ENCODE measurements around the gene HOXD13. TPM values are rescaled to one million over a fixed set of nuclear protein-coding genes. Genes with fewer than 3 reads are reported as not detected.

HOXD13 gene
- polyA plus RNA-seq, 2 of the 4 experiments (the other 2 are of a cell fraction) = 0.13 to 0.35 TPM

- H3K27ac ChIP-seq = peak overlapping the region in 1 of 2 experiments; percentile 90; a peak in 4 of 6 replicates
- POLR2A ChIA-PET = interaction anchor here (0.6 to 0.7 kb wide), 2 partner anchors 531 to 1780 kb away, joined by 5 to 9 read pairs; no protein-coding TSS in a partner anchor
- peak overlapping the region; percentile 97 for H3K4me2 ChIP-seq
- ATAC-seq (peak in 1 of 2 experiments; percentile 22; a peak in 4 of 6 replicates), FAIRE-seq (no peak), DNase-seq (ENCODE audit: low read depth in 1 of 2, low spot score in 1 of 2) (no peak)
- H3K9me3 ChIP-seq = no peaks in the 10 kb centered on the region
- CTCF ChIA-PET = interaction anchor here (0.8 to 2.3 kb wide), 6 partner anchors 9 to 416 kb away, joined by 3 to 11 read pairs (median 4); no protein-coding TSS in a partner anchor
- H3K4me3 ChIP-seq = peak overlapping the region; percentile 66
- TF ChIP-seq CTCF (IDR thresholded peaks at IDR 0.05) = no peak
- no peak for TF ChIP-seq SREBF2 (IDR thresholded peaks at IDR 0.05)
- no peak for TF ChIP-seq ESRRA (IDR thresholded peaks at IDR 0.05; ENCODE audit: borderline replicate concordance, low read length)
- TF ChIP-seq JUNB (IDR thresholded peaks at IDR 0.05) = no peak
- TF ChIP-seq MAZ (IDR thresholded peaks at IDR 0.05; ENCODE audit: borderline replicate concordance, low read depth, low read length) = no peak
- TF ChIP-seq HOXB13 (CRISPR knock-in tag; IDR thresholded peaks at IDR 0.05; ENCODE audit: low read depth) = no peak
- no peak for TF ChIP-seq HDAC2 (IDR thresholded peaks at IDR 0.05)
- no peak for TF ChIP-seq TFCP2L1 (CRISPR knock-in tag; IDR thresholded peaks at IDR 0.05)
- no peak for TF ChIP-seq TP53 (CRISPR knock-in tag; IDR thresholded peaks at IDR 0.05)
- TF ChIP-seq EHMT2 (IDR thresholded peaks at IDR 0.05; ENCODE audit: low read depth) = no peak
- no peak for TF ChIP-seq ELK1 (IDR thresholded peaks at IDR 0.05; ENCODE audit: low read depth, low read length)
- TF ChIP-seq E2F6 (IDR thresholded peaks at IDR 0.05; ENCODE audit: borderline replicate concordance, low read depth) = no peak
- peaks cover 30% of the 10 kb centered on the region for H3K4me1 ChIP-seq
- 80% methylated on average over 25 of the region's 25 CpGs for WGBS (ENCODE audit: missing lambda C conversion rate)
Measured at GRCh38 chr2:176105730-176106580, 13.4 kb downstream of the HOXD13 start.

- Histone ChIP-seq H3K27ac (peak within 1 kb of the TSS; percentile 48 to 90; a peak in 5 of 6 replicates), H3K4me1 (peaks cover 30% of the 10 kb centered on the region), H3K4me2 (peak within 1 kb of the TSS; percentile 97), H3K4me3 (peak within 1 kb of the TSS; percentile 66), H3K9me3 (no peaks in the 10 kb centered on the region)
- ATAC-seq (peak; percentile 53 to 66), FAIRE-seq (no peak), DNase-seq (ENCODE audit: low read depth in 1 of 2, low spot score in 1 of 2) (peak; percentile 31 to 70)
- CTCF ChIA-PET = interaction anchor here (0.8 to 2.0 kb wide), 4 partner anchors 10 to 96 kb away, joined by 3 to 11 read pairs (median 4); no protein-coding TSS in a partner anchor
- 7% methylated on average over 38 of the region's 85 CpGs for WGBS (ENCODE audit: missing lambda C conversion rate)
- POLR2A ChIA-PET = interaction anchor here (0.6 kb wide), 1 partner anchor 530 kb away, joined by 5 read pairs; no protein-coding TSS in a partner anchor
- no peak for TF ChIP-seq SREBF2 (IDR thresholded peaks at IDR 0.05)
- no peak for TF ChIP-seq HOXB13 (CRISPR knock-in tag; IDR thresholded peaks at IDR 0.05; ENCODE audit: low read depth)
- peak; percentile 87; the same call in 1 of the 2 replicates for TF ChIP-seq HDAC2 (IDR thresholded peaks at IDR 0.05)
- peak; percentile 69; the same call in 1 of the 2 replicates for TF ChIP-seq MAX (IDR thresholded peaks at IDR 0.05)
- no peak for TF ChIP-seq HEYL (CRISPR knock-in tag; IDR thresholded peaks at IDR 0.05)
- TF ChIP-seq RCOR1 (IDR thresholded peaks at IDR 0.05; ENCODE audit: low read depth, low read length) = no peak
- TF ChIP-seq REST (IDR thresholded peaks at IDR 0.05) = no peak
- TF ChIP-seq USF2 (IDR thresholded peaks at IDR 0.05) = peak; percentile 79
- TF ChIP-seq POLR2A (IDR thresholded peaks at IDR 0.05; ENCODE audit: low read length) = no peak
- no peak for TF ChIP-seq CHD4 (IDR thresholded peaks at IDR 0.05; ENCODE audit: borderline replicate concordance)
- no peak for TF ChIP-seq RARB (CRISPR knock-in tag; IDR thresholded peaks at IDR 0.05)
- no peak for TF ChIP-seq ESRRA (IDR thresholded peaks at IDR 0.05; ENCODE audit: borderline replicate concordance, low read length)
- no peak for TF ChIP-seq EHMT2 (IDR thresholded peaks at IDR 0.05; ENCODE audit: low read depth)
- TF ChIP-seq HMGXB4 (CRISPR knock-in tag; IDR thresholded peaks at IDR 0.05; ENCODE audit: borderline replicate concordance) = no peak
Measured at GRCh38 chr2:176106581-176107539, 14.3 kb downstream of the HOXD13 start, which contains the start of gene HOXD11. TSS of gene HOXD11 (plus strand) at chr2:176107280. CDS start at chr2:176107356, 76 bp downstream.

Measured in A549 (cell line).